ENCODE results near the gene EAF2.

The EAF2 gene

DNA sequence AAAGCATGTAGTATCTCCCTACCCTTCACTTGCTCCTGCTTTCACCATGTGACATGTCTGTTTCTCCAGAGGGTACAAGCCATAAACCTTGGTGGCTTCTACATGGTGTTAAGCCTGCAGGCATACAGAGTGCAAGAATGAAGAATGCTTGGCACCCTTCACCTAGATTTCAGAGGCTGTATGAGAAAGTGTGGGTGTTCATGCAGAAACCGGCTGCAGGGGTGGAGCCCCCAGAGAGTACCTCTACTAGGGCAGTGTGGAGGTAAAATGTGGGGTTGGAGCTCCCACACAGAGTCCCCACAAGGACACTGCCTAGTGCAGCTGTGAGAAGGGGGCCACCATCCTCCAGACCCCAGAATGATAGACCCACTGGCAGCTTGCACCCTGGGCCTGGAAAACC lies 91.4 kb downstream of the EAF2 start:
- no peak for TF ChIP-seq CTCF (IDR thresholded peaks at IDR 0.05)

Measured in LNCAP (cell line).